Adrenal gland (tissue), 5 donors: ENCODE results near the gene TBC1D10A.

Experiments
- POLR2A ChIP-seq, 2 donors: fragments of 450-650 bp; IDR thresholded peaks; one replicate each; pipeline ENCODE4 v1.6.1; 2017; ENCODE audit warnings: antibody characterized with exemption in 2 of 2, mild to moderate bottlenecking in 2 of 2, moderate library complexity in 1 of 2
- TF ChIP-seq, protein P1 (sequence below), 6 experiments: fragments of 450-650 bp in 4 of 6; fragments of 200-600 bp in 2 of 6; sonication (generic) in 1 of 6; IDR thresholded peaks; 1 replicate in 5 of 6; 2 replicates in 1 of 6; pipeline versions ENCODE4 v1.5.1 to v1.8.0; 2016 to 2021; ENCODE audit warnings: antibody characterized with exemption in 6 of 6, mild to moderate bottlenecking in 2 of 6, moderate library complexity in 1 of 6
- donor health status: DM: no; HTN: no; CAD: no.

DNA sequence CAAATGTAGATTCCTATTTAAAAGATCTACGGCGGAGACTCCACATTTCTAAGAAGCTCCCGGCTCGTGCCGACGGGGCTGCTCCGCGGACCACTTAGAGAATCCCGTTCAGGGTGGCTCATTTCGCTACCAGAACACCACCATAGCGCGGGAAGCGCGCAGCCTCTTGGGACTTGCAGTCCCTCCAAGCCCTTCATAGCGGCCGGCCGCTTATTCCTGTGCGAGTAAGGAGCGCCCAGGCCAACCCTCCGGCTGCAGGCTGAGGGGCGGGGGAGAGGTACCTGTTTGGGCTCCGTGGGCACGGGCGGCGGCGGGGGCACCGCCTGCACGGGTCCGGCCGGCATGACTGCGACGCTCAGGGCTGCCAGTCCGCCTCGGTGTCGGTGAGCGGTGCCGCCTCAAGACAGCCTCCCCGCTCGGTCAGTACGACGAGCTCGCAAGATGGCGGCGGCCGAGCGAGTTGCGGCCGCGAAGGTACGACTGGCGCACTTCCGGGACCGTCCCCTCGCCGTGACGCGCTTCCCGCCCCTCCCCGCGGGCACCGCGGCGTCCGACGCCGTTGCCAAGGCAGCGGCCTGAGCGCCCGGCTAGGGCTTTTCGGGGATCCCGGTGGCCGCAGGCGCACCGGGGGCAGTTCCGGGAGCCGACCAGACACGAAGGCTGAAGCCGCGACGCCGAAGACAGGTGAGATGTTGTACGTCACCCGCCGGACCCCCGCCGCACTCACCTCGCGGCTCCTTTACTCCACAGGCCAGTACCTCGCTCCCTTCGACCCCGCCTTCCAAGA lies 29.9 kb upstream of the TBC1D10A start, which contains the start of the genes CCDC157 and SF3A1:
- TF ChIP-seq, protein P1, sequence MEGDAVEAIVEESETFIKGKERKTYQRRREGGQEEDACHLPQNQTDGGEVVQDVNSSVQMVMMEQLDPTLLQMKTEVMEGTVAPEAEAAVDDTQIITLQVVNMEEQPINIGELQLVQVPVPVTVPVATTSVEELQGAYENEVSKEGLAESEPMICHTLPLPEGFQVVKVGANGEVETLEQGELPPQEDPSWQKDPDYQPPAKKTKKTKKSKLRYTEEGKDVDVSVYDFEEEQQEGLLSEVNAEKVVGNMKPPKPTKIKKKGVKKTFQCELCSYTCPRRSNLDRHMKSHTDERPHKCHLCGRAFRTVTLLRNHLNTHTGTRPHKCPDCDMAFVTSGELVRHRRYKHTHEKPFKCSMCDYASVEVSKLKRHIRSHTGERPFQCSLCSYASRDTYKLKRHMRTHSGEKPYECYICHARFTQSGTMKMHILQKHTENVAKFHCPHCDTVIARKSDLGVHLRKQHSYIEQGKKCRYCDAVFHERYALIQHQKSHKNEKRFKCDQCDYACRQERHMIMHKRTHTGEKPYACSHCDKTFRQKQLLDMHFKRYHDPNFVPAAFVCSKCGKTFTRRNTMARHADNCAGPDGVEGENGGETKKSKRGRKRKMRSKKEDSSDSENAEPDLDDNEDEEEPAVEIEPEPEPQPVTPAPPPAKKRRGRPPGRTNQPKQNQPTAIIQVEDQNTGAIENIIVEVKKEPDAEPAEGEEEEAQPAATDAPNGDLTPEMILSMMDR (IDR thresholded peaks at IDR 0.05) = peak in 1 of 6 experiments; percentile 14
- TF ChIP-seq POLR2A (IDR thresholded peaks at IDR 0.05) = peak; percentile 93 to 96
